ENCODE data around the gene FZD10.

FZD10 gene

DNA sequence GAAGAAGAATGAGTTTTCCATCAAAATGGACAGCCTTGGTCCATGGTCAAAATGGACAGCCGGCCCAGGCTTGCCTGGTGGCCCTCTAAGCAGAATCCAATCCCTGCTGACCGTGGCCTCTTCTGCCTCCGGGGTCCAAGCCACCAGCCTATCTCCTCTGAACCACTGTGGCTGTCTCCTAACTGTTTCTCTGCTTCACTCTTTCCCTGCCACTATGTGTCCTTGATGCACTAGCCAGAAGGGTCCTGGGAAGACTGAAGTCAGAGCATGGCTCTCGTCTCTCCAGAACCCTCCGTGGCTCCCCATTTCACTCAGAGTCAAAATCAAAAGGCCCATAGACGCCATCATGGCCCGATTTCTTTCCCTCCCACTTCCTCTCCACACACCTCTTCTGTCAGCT lies 8.5 kb upstream of the FZD10 start:
- TF ChIP-seq REST (IDR thresholded peaks at IDR 0.05; ENCODE audit: insufficient read depth in 1 of 2, low read depth in 2 of 2, low read length in 2 of 2): no peak
- TF ChIP-seq POLR2AphosphoS5 (IDR thresholded peaks at IDR 0.05; ENCODE audit: low read depth, low read length): no peak

GRCh38 chr12:130154276-130155070 lies 7.8 kb upstream of the FZD10 start:
- TF ChIP-seq TAF1 (IDR thresholded peaks at IDR 0.05; ENCODE audit: borderline replicate concordance, insufficient read depth, low read length) (no peak), POLR2AphosphoS5 (IDR thresholded peaks at IDR 0.05; ENCODE audit: low read depth, low read length) (no peak), SIN3A (IDR thresholded peaks at IDR 0.05; ENCODE audit: borderline replicate concordance, insufficient read depth, low read length) (no peak), FOXP2 (optimal IDR thresholded peaks at IDR 0.05; ENCODE audit: borderline replicate concordance, extremely low read depth, extremely low read length, insufficient read depth) (no peak), REST (IDR thresholded peaks at IDR 0.05; ENCODE audit: insufficient read depth in 1 of 2, low read depth in 2 of 2, low read length in 2 of 2) (no peak)

DNA sequence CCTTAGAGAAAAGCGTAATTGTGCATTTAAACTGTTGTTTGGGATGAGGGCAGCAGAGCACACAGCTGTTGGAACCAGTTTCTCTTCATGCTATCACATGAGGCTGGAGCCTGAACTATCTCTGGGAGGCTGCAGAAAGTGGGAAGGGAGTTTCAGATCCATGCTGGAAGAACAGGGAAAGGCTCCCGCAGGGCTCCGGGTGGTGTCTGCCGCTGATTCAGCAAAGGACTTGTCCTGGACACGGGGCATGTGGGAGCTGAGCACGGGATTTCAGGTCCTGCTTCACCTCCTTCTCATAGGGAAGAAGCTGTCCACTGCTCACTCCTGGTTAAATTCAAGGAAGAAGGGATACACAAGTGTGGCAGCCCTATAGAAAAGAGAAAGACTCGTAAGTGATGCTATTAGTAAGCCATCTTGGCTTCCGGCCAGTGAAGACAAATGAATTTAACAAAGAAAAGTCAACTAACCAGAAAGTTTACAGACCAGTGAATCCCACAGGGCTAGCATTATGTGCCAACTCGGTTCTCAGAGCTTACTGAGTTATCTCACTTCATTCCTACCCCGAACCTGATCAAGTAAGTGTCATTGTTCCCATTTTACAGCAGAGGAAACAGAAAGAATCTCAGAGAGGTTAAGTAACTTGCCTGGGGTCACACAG lies 6.7 kb upstream of the FZD10 start:
- TF ChIP-seq POLR2AphosphoS5 (IDR thresholded peaks at IDR 0.05; ENCODE audit: low read depth, low read length) (no peak), SIN3A (IDR thresholded peaks at IDR 0.05; ENCODE audit: borderline replicate concordance, insufficient read depth, low read length) (no peak), TAF1 (IDR thresholded peaks at IDR 0.05; ENCODE audit: borderline replicate concordance, insufficient read depth, low read length) (no peak), REST (IDR thresholded peaks at IDR 0.05; ENCODE audit: insufficient read depth in 1 of 2, low read depth in 2 of 2, low read length in 2 of 2) (no peak), FOXP2 (optimal IDR thresholded peaks at IDR 0.05; ENCODE audit: borderline replicate concordance, extremely low read depth, extremely low read length, insufficient read depth) (no peak)

GRCh38 chr12:130156652-130157275 lies 5.5 kb upstream of the FZD10 start:
- no peak for TF ChIP-seq POLR2AphosphoS5 (IDR thresholded peaks at IDR 0.05; ENCODE audit: low read depth, low read length)
- TF ChIP-seq TAF1 (IDR thresholded peaks at IDR 0.05; ENCODE audit: borderline replicate concordance, insufficient read depth, low read length): no peak
- TF ChIP-seq FOXP2 (optimal IDR thresholded peaks at IDR 0.05; ENCODE audit: borderline replicate concordance, extremely low read depth, extremely low read length, insufficient read depth): no peak
- TF ChIP-seq SIN3A (IDR thresholded peaks at IDR 0.05; ENCODE audit: borderline replicate concordance, insufficient read depth, low read length): no peak
- TF ChIP-seq REST (IDR thresholded peaks at IDR 0.05; ENCODE audit: insufficient read depth in 1 of 2, low read depth in 2 of 2, low read length in 2 of 2): no peak
